ENCODE measurements around the gene PLEKHG2.
"Not testable (repeated sequence)": the region's sequence is repeated elsewhere in the genome, so short reads cannot be mapped to it uniquely, and the experiment has no call there.

The PLEKHG2 gene

GRCh38 chr19:39424934-39425333 lies 12.5 kb downstream of the PLEKHG2 start:
- no peak for DNase-seq

- no peak for DNase-seq
Observed at GRCh38 chr19:39425744-39426143, 13.3 kb downstream of the PLEKHG2 start.

- no peak for DNase-seq
Observed at GRCh38 chr19:39426170-39426569, 13.7 kb downstream of the PLEKHG2 start.

GRCh38 chr19:39427707-39428106 lies 15.2 kb downstream of the PLEKHG2 start:
- no peak for DNase-seq

- DNase-seq: no peak
Observed at GRCh38 chr19:39428283-39429112, 16.0 kb downstream of the PLEKHG2 start.

GRCh38 chr19:39430675-39431593 lies 18.5 kb downstream of the PLEKHG2 start:
- DNase-seq: no peak

- DNase-seq: no peak
Observed at GRCh38 chr19:39432677-39433025, 20.2 kb downstream of the PLEKHG2 start.

GRCh38 chr19:39433480-39434079 lies 21.1 kb downstream of the PLEKHG2 start:
- no peak for DNase-seq

GRCh38 chr19:39434123-39435076 lies 21.9 kb downstream of the PLEKHG2 start:
- DNase-seq: no peak

- peak; percentile 97 for DNase-seq
Observed at GRCh38 chr19:39435499-39436349, 23.3 kb downstream of the PLEKHG2 start, which contains the start of gene RPS16. TSS of gene RPS16 (minus strand) at chr19:39435949. CDS start at chr19:39435895, 54 bp downstream.

- no peak for DNase-seq
Observed at GRCh38 chr19:39436350-39436716, 23.9 kb downstream of the PLEKHG2 start.

- no peak for DNase-seq
Observed at GRCh38 chr19:39438270-39438934, 25.9 kb downstream of the PLEKHG2 start.

GRCh38 chr19:39444598-39445195 lies 32.2 kb downstream of the PLEKHG2 start:
- DNase-seq: no peak

GRCh38 chr19:39445196-39446111 lies 33.0 kb downstream of the PLEKHG2 start, which contains the start of gene SUPT5H:
TSS of gene SUPT5H (plus strand) at chr19:39445582. CDS start at chr19:39445891, 309 bp downstream.
- peak; percentile 97 for DNase-seq

- DNase-seq: no peak
Observed at GRCh38 chr19:39446365-39447084, 34.1 kb downstream of the PLEKHG2 start.

GRCh38 chr19:39448271-39448670 lies 35.8 kb downstream of the PLEKHG2 start:
- no peak for DNase-seq

GRCh38 chr19:39449116-39449797 lies 36.8 kb downstream of the PLEKHG2 start:
- DNase-seq: no peak

- DNase-seq: not testable (repeated sequence)
Observed at GRCh38 chr19:39451257-39451656, 38.8 kb downstream of the PLEKHG2 start.
